ENCODE measurements around the gene UGT3A2. TPM values are rescaled to one million over a fixed set of nuclear protein-coding genes. Genes with fewer than 3 reads are reported as not detected.

The UGT3A2 gene
- polyA plus RNA-seq, 2 donors, result 0.02 TPM; not detected in 1

GRCh38 chr5:36055984-36056383 lies 10.7 kb downstream of the UGT3A2 start:
- Histone ChIP-seq H3K27me3 (ENCODE audit: control insufficient read depth in 1 of 2, insufficient read depth in 2 of 2, low read length in 2 of 2) (no peaks in the 10 kb centered on the region), H3K4me1 (ENCODE audit: control insufficient read depth in 2 of 2, insufficient read depth in 2 of 2, low read length in 1 of 2) (no peaks in the 10 kb centered on the region), H3K9me3 (ENCODE audit: control insufficient read depth in 2 of 2, insufficient read depth in 1 of 2, low read depth in 1 of 2, low read length in 1 of 2) (no peaks in the 10 kb centered on the region), H3K4me3 (ENCODE audit: low read depth in 1 of 2, low read length in 2 of 2) (no peak overlapping the region), H3K36me3 (ENCODE audit: control insufficient read depth in 2 of 2, insufficient read depth in 2 of 2, low read length in 1 of 2) (no peaks in the 10 kb centered on the region), H3K27ac (ENCODE audit: low read depth in 2 of 2, low read length in 1 of 2) (no peak overlapping the region)
- 79 to 80% methylated on average over 5 of the region's 5 CpGs for WGBS, 2 donors

- H3K4me1 ChIP-seq (ENCODE audit: control insufficient read depth in 2 of 2, insufficient read depth in 2 of 2, low read length in 1 of 2), result no peaks in the 10 kb centered on the region
- no peaks in the 10 kb centered on the region for H3K36me3 ChIP-seq (ENCODE audit: control insufficient read depth in 2 of 2, insufficient read depth in 2 of 2, low read length in 1 of 2)
- no peak overlapping the region for H3K4me3 ChIP-seq (ENCODE audit: low read depth in 1 of 2, low read length in 2 of 2)
- H3K9me3 ChIP-seq (ENCODE audit: control insufficient read depth in 2 of 2, insufficient read depth in 1 of 2, low read depth in 1 of 2, low read length in 1 of 2), result no peaks in the 10 kb centered on the region
- H3K27me3 ChIP-seq (ENCODE audit: control insufficient read depth in 1 of 2, insufficient read depth in 2 of 2, low read length in 2 of 2), result no peaks in the 10 kb centered on the region
- 49 to 61% methylated on average over 3 of the region's 3 CpGs for WGBS, 2 donors
- H3K27ac ChIP-seq (ENCODE audit: low read depth in 2 of 2, low read length in 1 of 2), result no peak overlapping the region
These were observed 12.0 kb downstream of the UGT3A2 start for GRCh38 chr5:36054647-36055046.

- Histone ChIP-seq H3K4me3 (ENCODE audit: low read depth in 1 of 2, low read length in 2 of 2) (no peak overlapping the region), H3K36me3 (ENCODE audit: control insufficient read depth in 2 of 2, insufficient read depth in 2 of 2, low read length in 1 of 2) (no peaks in the 10 kb centered on the region), H3K27ac (ENCODE audit: low read depth in 2 of 2, low read length in 1 of 2) (no peak overlapping the region), H3K27me3 (ENCODE audit: control insufficient read depth in 1 of 2, insufficient read depth in 2 of 2, low read length in 2 of 2) (no peaks in the 10 kb centered on the region), H3K4me1 (ENCODE audit: control insufficient read depth in 2 of 2, insufficient read depth in 2 of 2, low read length in 1 of 2) (no peaks in the 10 kb centered on the region), H3K9me3 (ENCODE audit: control insufficient read depth in 2 of 2, insufficient read depth in 1 of 2, low read depth in 1 of 2, low read length in 1 of 2) (no peaks in the 10 kb centered on the region)
These were observed 14.1 kb downstream of the UGT3A2 start for GRCh38 chr5:36052538-36052937.

GRCh38 chr5:36049949-36050348 lies 16.7 kb downstream of the UGT3A2 start:
- Histone ChIP-seq H3K27ac (ENCODE audit: low read depth in 2 of 2, low read length in 1 of 2) (no peak overlapping the region), H3K27me3 (ENCODE audit: control insufficient read depth in 1 of 2, insufficient read depth in 2 of 2, low read length in 2 of 2) (no peaks in the 10 kb centered on the region), H3K4me3 (ENCODE audit: low read depth in 1 of 2, low read length in 2 of 2) (no peak overlapping the region), H3K4me1 (ENCODE audit: control insufficient read depth in 2 of 2, insufficient read depth in 2 of 2, low read length in 1 of 2) (no peaks in the 10 kb centered on the region), H3K36me3 (ENCODE audit: control insufficient read depth in 2 of 2, insufficient read depth in 2 of 2, low read length in 1 of 2) (no peaks in the 10 kb centered on the region), H3K9me3 (ENCODE audit: control insufficient read depth in 2 of 2, insufficient read depth in 1 of 2, low read depth in 1 of 2, low read length in 1 of 2) (no peaks in the 10 kb centered on the region)
- WGBS, 2 donors, result 84 to 90% methylated on average over 4 of the region's 4 CpGs

- Histone ChIP-seq H3K36me3 (ENCODE audit: control insufficient read depth in 2 of 2, insufficient read depth in 2 of 2, low read length in 1 of 2) (no peaks in the 10 kb centered on the region), H3K27me3 (ENCODE audit: control insufficient read depth in 1 of 2, insufficient read depth in 2 of 2, low read length in 2 of 2) (no peaks in the 10 kb centered on the region), H3K4me3 (ENCODE audit: low read depth in 1 of 2, low read length in 2 of 2) (no peak overlapping the region), H3K4me1 (ENCODE audit: control insufficient read depth in 2 of 2, insufficient read depth in 2 of 2, low read length in 1 of 2) (no peaks in the 10 kb centered on the region), H3K27ac (ENCODE audit: low read depth in 2 of 2, low read length in 1 of 2) (no peak overlapping the region), H3K9me3 (ENCODE audit: control insufficient read depth in 2 of 2, insufficient read depth in 1 of 2, low read depth in 1 of 2, low read length in 1 of 2) (no peaks in the 10 kb centered on the region)
- 80 to 85% methylated on average over 3 of the region's 3 CpGs for WGBS, 2 donors
These were observed 19.1 kb downstream of the UGT3A2 start for GRCh38 chr5:36047384-36048160.

- 58 to 59% methylated on average over 3 of the region's 3 CpGs for WGBS, 2 donors
- no peaks in the 10 kb centered on the region for H3K4me1 ChIP-seq (ENCODE audit: control insufficient read depth in 2 of 2, insufficient read depth in 2 of 2, low read length in 1 of 2)
- no peak overlapping the region for H3K4me3 ChIP-seq (ENCODE audit: low read depth in 1 of 2, low read length in 2 of 2)
- no peaks in the 10 kb centered on the region for H3K27me3 ChIP-seq (ENCODE audit: control insufficient read depth in 1 of 2, insufficient read depth in 2 of 2, low read length in 2 of 2)
- H3K9me3 ChIP-seq (ENCODE audit: control insufficient read depth in 2 of 2, insufficient read depth in 1 of 2, low read depth in 1 of 2, low read length in 1 of 2), result no peaks in the 10 kb centered on the region
- H3K27ac ChIP-seq (ENCODE audit: low read depth in 2 of 2, low read length in 1 of 2), result no peak overlapping the region
- H3K36me3 ChIP-seq (ENCODE audit: control insufficient read depth in 2 of 2, insufficient read depth in 2 of 2, low read length in 1 of 2), result no peaks in the 10 kb centered on the region
These were observed 20.8 kb downstream of the UGT3A2 start for GRCh38 chr5:36045895-36046294.

GRCh38 chr5:36041537-36041845 lies 25.2 kb downstream of the UGT3A2 start:
- H3K9me3 ChIP-seq (ENCODE audit: control insufficient read depth in 2 of 2, insufficient read depth in 1 of 2, low read depth in 1 of 2, low read length in 1 of 2), result no peaks in the 10 kb centered on the region
- no peaks in the 10 kb centered on the region for H3K36me3 ChIP-seq (ENCODE audit: control insufficient read depth in 2 of 2, insufficient read depth in 2 of 2, low read length in 1 of 2)
- no peak overlapping the region for H3K4me3 ChIP-seq (ENCODE audit: low read depth in 1 of 2, low read length in 2 of 2)
- H3K27me3 ChIP-seq (ENCODE audit: control insufficient read depth in 1 of 2, insufficient read depth in 2 of 2, low read length in 2 of 2), result no peaks in the 10 kb centered on the region
- no peaks in the 10 kb centered on the region for H3K4me1 ChIP-seq (ENCODE audit: control insufficient read depth in 2 of 2, insufficient read depth in 2 of 2, low read length in 1 of 2)
- no peak overlapping the region for H3K27ac ChIP-seq (ENCODE audit: low read depth in 2 of 2, low read length in 1 of 2)

- Histone ChIP-seq H3K4me1 (ENCODE audit: control insufficient read depth in 2 of 2, insufficient read depth in 2 of 2, low read length in 1 of 2) (no peaks in the 10 kb centered on the region), H3K9me3 (ENCODE audit: control insufficient read depth in 2 of 2, insufficient read depth in 1 of 2, low read depth in 1 of 2, low read length in 1 of 2) (no peaks in the 10 kb centered on the region), H3K27ac (ENCODE audit: low read depth in 2 of 2, low read length in 1 of 2) (no peak overlapping the region), H3K36me3 (ENCODE audit: control insufficient read depth in 2 of 2, insufficient read depth in 2 of 2, low read length in 1 of 2) (no peaks in the 10 kb centered on the region), H3K27me3 (ENCODE audit: control insufficient read depth in 1 of 2, insufficient read depth in 2 of 2, low read length in 2 of 2) (no peaks in the 10 kb centered on the region), H3K4me3 (ENCODE audit: low read depth in 1 of 2, low read length in 2 of 2) (no peak overlapping the region)
- WGBS, 2 donors, result 62 to 63% methylated on average over 3 of the region's 3 CpGs
These were observed 25.8 kb downstream of the UGT3A2 start for GRCh38 chr5:36040651-36041536.

GRCh38 chr5:36035696-36036095 lies 31.0 kb downstream of the UGT3A2 start:
- Histone ChIP-seq H3K4me1 (ENCODE audit: control insufficient read depth in 2 of 2, insufficient read depth in 2 of 2, low read length in 1 of 2) (no peaks in the 10 kb centered on the region), H3K36me3 (ENCODE audit: control insufficient read depth in 2 of 2, insufficient read depth in 2 of 2, low read length in 1 of 2) (no peaks in the 10 kb centered on the region), H3K27me3 (ENCODE audit: control insufficient read depth in 1 of 2, insufficient read depth in 2 of 2, low read length in 2 of 2) (no peaks in the 10 kb centered on the region), H3K9me3 (ENCODE audit: control insufficient read depth in 2 of 2, insufficient read depth in 1 of 2, low read depth in 1 of 2, low read length in 1 of 2) (no peaks in the 10 kb centered on the region), H3K4me3 (ENCODE audit: low read depth in 1 of 2, low read length in 2 of 2) (no peak overlapping the region), H3K27ac (ENCODE audit: low read depth in 2 of 2, low read length in 1 of 2) (no peak overlapping the region)
- 90 to 92% methylated on average over 13 of the region's 13 CpGs for WGBS, 2 donors
